Jurkat, Clone E6-1 (cell line): Measurements from ENCODE around the gene EEF1AKMT2. TPM values are rescaled to one million over a fixed set of nuclear protein-coding genes. Genes with fewer than 3 reads are reported as not detected.
"Not testable (repeated sequence)": the region's sequence is repeated elsewhere in the genome, so short reads cannot be mapped to it uniquely, and the experiment has no call there.

Source experiments
- DNase-seq: peaks from one replicate; pipeline ENCODE4 v3.0.0-alpha.2; 2011; ENCODE audit warnings: low read depth, low spot score
- H3K4me3 ChIP-seq: 2 replicates; pipeline ENCODE4 v1.5.1; 2011; ENCODE audit warnings: mild to moderate bottlenecking, low read length, control low read depth, moderate library complexity
- polyA plus RNA-seq: library from polyadenylated mRNA; unstranded; fragments of >200 nt; gene quantifications from one replicate; pipeline ENCODE4 v1.2.1, GENCODE V29; 2012; ENCODE audit warnings: missing spikeins; ENCODE audit not compliant: insufficient read length, insufficient read depth

EEF1AKMT2 gene
- 30.0 TPM for polyA plus RNA-seq

- peak; percentile 82 for DNase-seq
- peak within 1 kb of the TSS; percentile 89 for H3K4me3 ChIP-seq
Measured at GRCh38 chr10:124791547-124792348, at the start of gene EEF1AKMT2. Gene EEF1AKMT2, minus strand, starts transcription at chr10:124791887. Its CDS starts 54 bp downstream, at chr10:124791833.

GRCh38 chr10:124837687-124838086 lies 46.0 kb upstream of the EEF1AKMT2 start:
- no peak for DNase-seq
- H3K4me3 ChIP-seq, result no peak overlapping the region

- no peak for DNase-seq
- H3K4me3 ChIP-seq, result no peak overlapping the region
Measured at GRCh38 chr10:124831116-124831515, 39.4 kb upstream of the EEF1AKMT2 start.

- H3K4me3 ChIP-seq, result no peak overlapping the region
- no peak for DNase-seq
Measured at GRCh38 chr10:124830445-124830844, 38.8 kb upstream of the EEF1AKMT2 start.

- DNase-seq, result no peak
- H3K4me3 ChIP-seq, result no peak overlapping the region
Measured at GRCh38 chr10:124829447-124830115, 37.9 kb upstream of the EEF1AKMT2 start.

- no peak overlapping the region for H3K4me3 ChIP-seq
- DNase-seq, result peak; percentile 37
Measured at GRCh38 chr10:124827474-124827873, 35.8 kb upstream of the EEF1AKMT2 start.

- DNase-seq, result no peak
- no peak overlapping the region for H3K4me3 ChIP-seq
Measured at GRCh38 chr10:124826262-124826661, 34.6 kb upstream of the EEF1AKMT2 start.

- H3K4me3 ChIP-seq, result no peak overlapping the region
- no peak for DNase-seq
Measured at GRCh38 chr10:124825702-124826101, 34.0 kb upstream of the EEF1AKMT2 start.

GRCh38 chr10:124824932-124825331 lies 33.2 kb upstream of the EEF1AKMT2 start:
- H3K4me3 ChIP-seq, DNase-seq: not testable (repeated sequence)

GRCh38 chr10:124824507-124824906 lies 32.8 kb upstream of the EEF1AKMT2 start:
- no peak for DNase-seq

GRCh38 chr10:124821520-124821919 lies 29.8 kb upstream of the EEF1AKMT2 start:
- DNase-seq, result no peak
- H3K4me3 ChIP-seq, result no peak overlapping the region

More at GRCh38 chr10:124824507-124824906, 32.8 kb upstream of the EEF1AKMT2 start:
- H3K4me3 ChIP-seq, result no peak overlapping the region

- no peak overlapping the region for H3K4me3 ChIP-seq
- DNase-seq, result no peak
Measured at GRCh38 chr10:124820121-124820520, 28.4 kb upstream of the EEF1AKMT2 start.

GRCh38 chr10:124802313-124802675 lies 10.6 kb upstream of the EEF1AKMT2 start:
- peak overlapping the region; percentile 74 for H3K4me3 ChIP-seq
- DNase-seq, result no peak

- H3K4me3 ChIP-seq, result no peak overlapping the region
- DNase-seq, result no peak
Measured at GRCh38 chr10:124799211-124799610, 7.5 kb upstream of the EEF1AKMT2 start.

- DNase-seq, result no peak
- H3K4me3 ChIP-seq, result no peak overlapping the region
Measured at GRCh38 chr10:124798781-124799180, 7.1 kb upstream of the EEF1AKMT2 start.

GRCh38 chr10:124798364-124798763 lies 6.7 kb upstream of the EEF1AKMT2 start:
- no peak overlapping the region for H3K4me3 ChIP-seq
- DNase-seq, result no peak

- no peak overlapping the region for H3K4me3 ChIP-seq
- no peak for DNase-seq
Measured at GRCh38 chr10:124792998-124793352, 1.3 kb upstream of the EEF1AKMT2 start.

- H3K4me3 ChIP-seq, result not testable (repeated sequence)
Measured at GRCh38 chr10:124782900-124783299, 8.8 kb downstream of the EEF1AKMT2 start.

GRCh38 chr10:124768791-124769190 lies 22.9 kb downstream of the EEF1AKMT2 start:
- no peak for DNase-seq
- H3K4me3 ChIP-seq, result no peak overlapping the region

More at GRCh38 chr10:124782900-124783299, 8.8 kb downstream of the EEF1AKMT2 start:
- not testable (repeated sequence) for DNase-seq

- no peak overlapping the region for H3K4me3 ChIP-seq
- DNase-seq, result no peak
Measured at GRCh38 chr10:124765256-124765655, 26.4 kb downstream of the EEF1AKMT2 start.
